ENCODE data around the gene GLRA3.
"Not testable (repeated sequence)": the region's sequence is repeated elsewhere in the genome, so short reads cannot be mapped to it uniquely, and the experiment has no call there.

DNA sequence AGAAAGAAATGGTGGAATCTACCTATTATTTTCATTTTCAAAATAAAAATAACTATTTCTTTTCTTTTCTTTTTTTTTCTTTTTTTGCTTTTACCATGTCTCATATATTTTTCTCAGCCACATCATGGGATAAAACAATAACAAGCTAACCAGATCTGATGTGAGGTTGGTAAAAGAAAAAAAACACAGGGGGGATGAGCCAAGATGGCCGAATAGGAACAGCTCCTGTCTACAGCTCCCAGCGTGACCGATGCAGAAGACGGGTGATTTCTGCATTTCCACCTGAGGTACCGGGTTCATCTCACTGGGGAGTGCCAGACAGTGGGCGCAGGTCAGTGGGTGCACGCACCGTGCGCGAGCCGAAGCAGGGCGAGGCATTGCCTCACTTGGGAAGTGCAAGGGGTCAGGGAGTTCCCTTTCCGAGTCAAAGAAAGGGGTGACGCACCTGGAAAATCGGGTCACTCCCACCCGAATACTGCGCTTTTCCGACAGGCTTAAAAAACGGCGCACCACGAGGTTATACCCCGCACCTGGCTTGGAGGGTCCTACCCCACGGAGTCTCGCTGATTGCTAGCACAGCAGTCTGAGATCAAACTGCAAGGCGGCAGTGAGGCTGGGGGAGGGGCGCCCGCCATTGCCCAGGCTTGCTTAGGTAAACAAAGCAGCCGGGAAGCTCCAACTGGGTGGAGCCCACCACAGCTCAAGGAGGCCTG is 50.6 kb downstream of the GLRA3 start:
- not testable (repeated sequence) for TF ChIP-seq TAF1 (IDR thresholded peaks at IDR 0.05; ENCODE audit: borderline replicate concordance, low read depth, low read length); POLR2AphosphoS5 (IDR thresholded peaks at IDR 0.05; ENCODE audit: low read depth, low read length); POLR2A (IDR thresholded peaks at IDR 0.05; ENCODE audit: low read depth, low read length)

Measured in GM12892 (cell line).